Activated CD4-positive, alpha-beta memory T cell treated with anti-CD3 and anti-CD28 coated beads for 36 hours (primary cell): ENCODE measurements around the gene DCUN1D5. TPM values are rescaled to one million over a fixed set of nuclear protein-coding genes. Genes with fewer than 3 reads are reported as not detected.

Source experiments
- CTCF ChIA-PET: fragments of 350-600 bp; sonication (Branson Sonifier 250); formaldehyde crosslinking; loops from one replicate; lab custom pipeline; 2021; ENCODE audit warnings: antibody characterized with exemption, inconsistent platforms; lab: Charles Lee
- POLR2A ChIA-PET: fragments of 350-600 bp; sonication (Branson Sonifier 250); formaldehyde crosslinking; loops from one replicate; lab custom pipeline; 2021; ENCODE audit warnings: antibody characterized with exemption; lab: Charles Lee
- DNase-seq: peaks from one replicate; pipeline ENCODE4 v3.0.0-alpha.2; 2020
- H3K27ac Mint-ChIP-seq: one replicate; pipeline ENCODE4 v1.8.0; 2021; ENCODE audit warnings: mixed read lengths
- H3K27me3 Mint-ChIP-seq: one replicate; pipeline ENCODE4 v1.8.0; 2021; ENCODE audit warnings: mixed read lengths
- H3K36me3 Mint-ChIP-seq: one replicate; pipeline ENCODE4 v1.8.0; 2021; ENCODE audit warnings: mixed read lengths
- H3K4me1 Mint-ChIP-seq: one replicate; pipeline ENCODE4 v1.8.0; 2021; ENCODE audit warnings: low read depth, mixed read lengths
- H3K4me3 Mint-ChIP-seq: one replicate; pipeline ENCODE4 v1.8.0; 2021; ENCODE audit warnings: mild to moderate bottlenecking, mixed read lengths
- H3K9me3 Mint-ChIP-seq: one replicate; pipeline ENCODE4 v1.8.0; 2021; ENCODE audit warnings: mixed read lengths
- intact Hi-C: fragments of 100-400 bp; cut with micrococcal nuclease; formaldehyde crosslinking; loops from one replicate; pipeline ENCODE4 v1.15.1; 2023
- total RNA-seq, 2 experiments: library from RNA; stranded (reverse); gene quantifications; one replicate each; pipeline ENCODE4 v1.2.3, GENCODE V29; 2021

DCUN1D5 gene
- total RNA-seq, 2 experiments from 2014 or later, result 60.1 to 61.0 TPM

GRCh38 chr11:103053997-103054396, 38.0 kb downstream of the DCUN1D5 start:
- intact Hi-C loops, result loop anchor here (2.0 kb wide), 1 partner anchor 113 kb away; no protein-coding TSS in a partner anchor
- Mint-ChIP-seq H3K36me3 (no peaks in the 10 kb centered on the region), H3K27ac (no peak overlapping the region), H3K4me1 (peaks cover 12% of the 10 kb centered on the region), H3K27me3 (no peaks in the 10 kb centered on the region), H3K9me3 (no peaks in the 10 kb centered on the region), H3K4me3 (no peak overlapping the region)
- ChIA-PET CTCF (interaction anchor here (0.8 to 1.2 kb wide), 2 partner anchors 9 to 18 kb away, joined by 3 to 6 read pairs; no protein-coding TSS in a partner anchor), POLR2A (no interaction called here)
- DNase-seq, result no peak

DNA sequence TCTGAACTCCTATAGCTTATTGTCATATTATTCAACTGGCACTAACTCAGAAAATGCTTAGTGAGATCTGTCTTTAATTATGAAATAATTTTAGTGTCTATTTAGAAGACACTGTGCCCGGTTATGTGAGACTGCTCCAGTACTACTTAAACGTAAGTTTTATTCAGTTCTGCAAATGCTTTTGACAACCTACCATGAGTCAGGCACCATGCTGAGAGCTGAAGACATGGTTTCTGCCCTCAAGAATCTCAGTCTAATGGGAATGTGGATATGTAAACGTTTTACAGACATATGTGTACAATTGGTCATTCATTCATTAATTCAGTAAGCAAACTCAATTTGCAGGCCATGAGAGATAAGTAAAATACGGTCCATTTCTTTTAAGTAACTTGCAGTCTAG, 40.0 kb downstream of the DCUN1D5 start:
- ChIA-PET POLR2A (interaction anchor here (1.5 kb wide), 1 partner anchor 40 kb away, joined by 4 read pairs; no protein-coding TSS in a partner anchor), CTCF (interaction anchor here (1.0 to 1.3 kb wide), 5 partner anchors 14 to 110 kb away, joined by 3 to 4 read pairs (median 3); no protein-coding TSS in a partner anchor)
- H3K9me3 Mint-ChIP-seq, result no peaks in the 10 kb centered on the region
- intact Hi-C loops, result no loop called here
- H3K4me1 Mint-ChIP-seq, result peaks cover 12% of the 10 kb centered on the region
- no peak overlapping the region for H3K27ac Mint-ChIP-seq
- no peak overlapping the region for H3K4me3 Mint-ChIP-seq
- H3K36me3 Mint-ChIP-seq, result no peaks in the 10 kb centered on the region
- H3K27me3 Mint-ChIP-seq, result no peaks in the 10 kb centered on the region
- no peak for DNase-seq

DNA sequence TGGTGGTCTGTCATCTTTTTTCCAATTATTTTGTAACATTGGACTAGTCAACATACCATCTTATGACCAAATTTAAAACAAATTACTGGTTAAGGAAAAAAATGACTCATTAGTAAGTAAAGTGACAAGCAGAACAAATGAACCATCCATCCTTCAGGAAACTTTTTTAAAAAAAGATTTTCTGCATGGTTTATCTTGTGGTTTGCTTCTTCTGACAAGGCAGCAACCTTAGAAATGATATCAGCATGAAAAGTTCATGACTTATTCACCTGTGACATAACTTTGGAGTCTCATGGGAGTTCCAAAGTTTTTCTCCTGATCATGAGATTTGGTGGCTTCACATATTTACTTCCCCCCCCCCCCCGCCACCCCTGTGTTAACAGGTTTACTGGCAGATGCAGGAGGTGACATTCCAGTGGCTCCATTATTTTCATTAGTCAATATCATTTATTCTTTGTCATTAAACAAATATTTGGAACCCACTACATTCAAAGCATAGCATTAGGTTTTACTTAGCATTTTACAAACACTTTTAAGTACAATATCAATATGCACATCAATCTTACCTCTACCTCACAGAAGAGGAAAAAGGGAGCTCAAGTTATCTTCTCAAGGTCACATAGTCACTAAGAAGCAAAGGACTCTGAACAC, 40.7 kb downstream of the DCUN1D5 start:
- Mint-ChIP-seq H3K9me3 (no peaks in the 10 kb centered on the region), H3K4me1 (peaks cover 12% of the 10 kb centered on the region)

GRCh38 chr11:103050351-103050750, 41.6 kb downstream of the DCUN1D5 start:
- Mint-ChIP-seq H3K36me3 (no peaks in the 10 kb centered on the region), H3K27me3 (no peaks in the 10 kb centered on the region), H3K9me3 (no peaks in the 10 kb centered on the region), H3K4me1 (peaks cover 12% of the 10 kb centered on the region), H3K4me3 (no peak overlapping the region), H3K27ac (no peak overlapping the region)
- intact Hi-C loops, result no loop called here
- DNase-seq, result no peak
- ChIA-PET CTCF (no interaction called here), POLR2A (interaction anchor here (1.5 kb wide), 1 partner anchor 42 kb away, joined by 4 read pairs; no protein-coding TSS in a partner anchor)

More for the DNA sequence above, 40.7 kb downstream of the DCUN1D5 start:
- Mint-ChIP-seq H3K27ac (no peak overlapping the region), H3K4me3 (no peak overlapping the region), H3K27me3 (no peaks in the 10 kb centered on the region), H3K36me3 (no peaks in the 10 kb centered on the region)
- no peak for DNase-seq
- POLR2A ChIA-PET, result interaction anchor here (1.5 kb wide), 1 partner anchor 41 kb away, joined by 4 read pairs; no protein-coding TSS in a partner anchor
- intact Hi-C loops, result no loop called here
- CTCF ChIA-PET, result interaction anchor here (1.0 to 1.3 kb wide), 4 partner anchors 14 to 110 kb away, joined by 3 to 4 read pairs (median 3); no protein-coding TSS in a partner anchor

DNA sequence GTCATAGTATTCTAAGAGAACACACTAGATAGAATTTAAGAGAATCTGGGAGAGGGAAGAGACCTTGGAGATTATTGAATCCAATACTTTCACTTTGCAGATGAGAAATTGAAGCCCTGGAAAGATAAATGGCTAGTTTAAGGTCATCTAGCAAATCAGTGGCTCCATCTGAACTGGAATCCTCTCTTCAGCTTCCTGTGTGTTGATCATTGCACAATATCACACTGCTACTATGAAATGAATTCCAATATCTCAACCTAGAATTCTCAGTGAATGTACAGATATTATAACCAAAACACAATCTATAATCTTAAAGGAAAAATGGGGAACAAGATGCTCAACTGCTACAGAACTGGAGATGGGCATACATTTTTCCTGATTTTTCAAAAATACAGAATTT, 44.1 kb downstream of the DCUN1D5 start:
- DNase-seq, result no peak
- Mint-ChIP-seq H3K27ac (no peak overlapping the region), H3K4me1 (peaks cover 12% of the 10 kb centered on the region), H3K9me3 (no peaks in the 10 kb centered on the region), H3K4me3 (no peak overlapping the region), H3K27me3 (no peaks in the 10 kb centered on the region), H3K36me3 (no peaks in the 10 kb centered on the region)
- ChIA-PET CTCF (no interaction called here), POLR2A (no interaction called here)
- intact Hi-C loops, result no loop called here

DNA sequence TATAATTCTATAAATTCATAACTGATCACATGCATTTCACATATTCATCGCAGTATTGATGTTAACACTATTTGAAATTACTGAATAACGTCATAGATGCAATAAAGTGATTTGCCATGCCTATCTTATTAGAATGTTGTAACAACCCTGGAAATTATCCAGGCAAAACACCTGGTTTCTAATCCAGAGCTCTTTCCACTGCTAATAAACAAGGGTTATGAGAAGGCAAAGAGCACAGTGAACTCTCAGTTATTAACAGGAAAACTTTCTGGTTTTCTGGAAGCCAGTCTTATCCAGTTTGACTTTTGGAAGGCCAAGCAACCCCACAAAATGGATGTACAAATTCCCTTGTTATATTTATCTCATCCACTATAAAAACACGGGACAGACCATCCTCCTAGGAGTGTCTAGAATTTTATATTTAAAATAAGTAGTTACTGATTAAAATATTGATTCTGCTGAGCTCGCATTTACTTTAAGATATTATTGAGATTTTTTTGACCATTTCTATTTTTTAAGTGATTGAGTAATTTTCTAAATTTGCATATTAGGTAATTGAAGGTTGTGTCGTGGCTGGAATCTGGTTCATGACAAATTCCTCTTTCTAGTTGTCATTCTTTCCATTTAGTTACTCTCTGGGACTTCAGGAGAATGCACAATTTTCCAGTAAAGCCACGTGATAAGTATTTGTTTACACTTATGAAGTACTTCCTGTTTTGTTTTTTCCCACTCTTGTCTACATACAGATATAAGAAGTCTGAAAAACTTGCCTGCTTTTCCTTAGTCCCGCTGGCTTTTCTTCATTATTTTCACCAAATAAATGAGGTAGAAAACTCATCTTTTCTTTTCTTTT, 47.9 kb downstream of the DCUN1D5 start:
- H3K27ac Mint-ChIP-seq, result no peak overlapping the region
- no peaks in the 10 kb centered on the region for H3K4me1 Mint-ChIP-seq
- CTCF ChIA-PET, result no interaction called here
- H3K36me3 Mint-ChIP-seq, result no peaks in the 10 kb centered on the region
- POLR2A ChIA-PET, result no interaction called here
- no peak overlapping the region for H3K4me3 Mint-ChIP-seq
- DNase-seq, result no peak
- intact Hi-C loops, result no loop called here
- no peaks in the 10 kb centered on the region for H3K9me3 Mint-ChIP-seq
- H3K27me3 Mint-ChIP-seq, result no peaks in the 10 kb centered on the region

DNA sequence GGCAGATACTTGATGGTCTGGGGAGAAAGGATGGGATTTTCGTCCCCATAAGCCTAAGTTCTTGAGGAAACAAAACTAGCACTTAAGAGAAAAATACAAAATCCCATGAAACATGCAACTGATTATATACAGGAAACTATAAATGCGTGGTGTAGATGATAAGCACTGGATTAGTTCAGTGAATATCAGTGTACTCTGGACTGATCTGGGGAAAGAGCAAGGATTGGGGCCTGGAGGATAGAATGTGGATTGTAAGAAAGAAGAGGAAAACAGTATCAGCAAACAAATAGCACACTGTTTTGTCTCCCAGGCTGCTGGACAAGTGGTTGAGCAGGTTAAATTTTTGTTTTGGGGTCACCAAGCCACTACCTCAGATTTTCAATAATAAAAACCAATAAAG, 49.8 kb downstream of the DCUN1D5 start:
- ChIA-PET POLR2A (no interaction called here), CTCF (no interaction called here)
- DNase-seq, result no peak
- Mint-ChIP-seq H3K36me3 (no peaks in the 10 kb centered on the region), H3K4me3 (no peak overlapping the region), H3K9me3 (no peaks in the 10 kb centered on the region), H3K27ac (no peak overlapping the region), H3K27me3 (no peaks in the 10 kb centered on the region), H3K4me1 (no peaks in the 10 kb centered on the region)
- intact Hi-C loops, result no loop called here

DNA sequence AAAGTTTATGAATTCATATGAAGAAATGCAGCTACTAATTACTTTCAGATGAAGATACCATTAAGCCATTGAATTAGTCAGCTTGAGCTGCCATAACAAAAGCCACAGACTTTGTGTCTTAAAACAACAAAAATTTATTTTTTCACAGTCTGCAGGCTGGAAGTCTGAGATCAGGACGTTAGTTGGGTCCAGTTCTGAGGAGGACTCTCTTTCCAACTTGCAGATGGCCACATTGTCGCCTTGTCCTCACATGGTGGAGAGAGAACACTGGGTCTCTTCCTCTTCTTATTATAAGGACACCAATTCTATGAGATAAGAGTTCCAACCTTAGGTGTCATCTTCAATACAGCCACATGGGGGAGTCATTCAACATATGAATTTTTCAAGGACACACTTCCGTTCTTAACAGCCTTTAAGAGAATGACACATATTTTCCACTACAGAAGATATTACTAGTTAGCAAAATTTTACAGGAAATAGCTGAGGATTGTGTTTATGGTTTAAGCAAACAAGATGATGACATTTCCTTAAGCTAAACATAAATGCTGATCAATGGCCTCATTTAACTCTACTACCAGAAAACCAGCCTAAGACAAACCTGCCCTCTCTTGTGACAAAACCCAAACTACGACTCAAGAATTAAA, 56.0 kb downstream of the DCUN1D5 start:
- no peak for DNase-seq
- intact Hi-C loops, result loop anchor here (1.0 kb wide), 6 partner anchors 8 to 565 kb away; partner anchors contain the start of genes DCUN1D5 and DYNC2H1
- peaks cover 2% of the 10 kb centered on the region for H3K36me3 Mint-ChIP-seq
- peaks cover 2% of the 10 kb centered on the region for H3K27me3 Mint-ChIP-seq
- no peaks in the 10 kb centered on the region for H3K9me3 Mint-ChIP-seq
- H3K4me1 Mint-ChIP-seq, result peaks cover 18% of the 10 kb centered on the region
- H3K27ac Mint-ChIP-seq, result peak overlapping the region; percentile 84
- ChIA-PET POLR2A (no interaction called here), CTCF (interaction anchor here (0.7 to 2.3 kb wide), 14 partner anchors 9 to 569 kb away, joined by 3 to 14 read pairs (median 4); partner anchors contain the start of genes DCUN1D5 and DYNC2H1)
- H3K4me3 Mint-ChIP-seq, result peak overlapping the region; percentile 55

DNA sequence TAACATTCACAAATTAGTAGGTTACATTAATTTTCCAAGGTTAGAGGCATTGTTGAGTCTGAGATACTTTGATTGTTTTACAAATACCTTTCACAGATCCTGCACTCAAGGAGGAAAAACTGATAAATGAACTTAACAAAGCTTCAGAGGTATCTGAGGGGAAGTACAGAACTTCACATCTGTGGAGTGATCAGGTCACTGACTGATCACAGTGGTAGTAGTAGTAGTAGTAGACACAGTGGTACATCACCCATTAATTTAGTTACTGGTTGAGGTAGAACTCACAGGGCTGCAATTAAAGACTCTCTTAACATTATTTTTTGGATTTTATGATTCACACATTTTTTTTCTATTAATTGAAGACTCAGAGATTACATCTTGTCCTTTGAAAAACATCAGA, 56.7 kb downstream of the DCUN1D5 start:
- CTCF ChIA-PET, result interaction anchor here (0.8 to 2.3 kb wide), 4 partner anchors 74 to 566 kb away, joined by 3 to 8 read pairs (median 5); partner anchors contain the start of gene DYNC2H1
- Mint-ChIP-seq H3K27me3 (peaks cover 2% of the 10 kb centered on the region), H3K36me3 (peaks cover 2% of the 10 kb centered on the region), H3K4me1 (peaks cover 18% of the 10 kb centered on the region), H3K27ac (no peak overlapping the region), H3K4me3 (no peak overlapping the region), H3K9me3 (no peaks in the 10 kb centered on the region)
- intact Hi-C loops, result no loop called here
- POLR2A ChIA-PET, result no interaction called here
- no peak for DNase-seq

GRCh38 chr11:103031834-103032233, 60.1 kb downstream of the DCUN1D5 start:
- ChIA-PET CTCF (no interaction called here), POLR2A (interaction anchor here (0.7 kb wide), 1 partner anchor 77 kb away, joined by 3 read pairs; no protein-coding TSS in a partner anchor)
- no peak for DNase-seq
- no peak overlapping the region for H3K4me3 Mint-ChIP-seq
- no peaks in the 10 kb centered on the region for H3K9me3 Mint-ChIP-seq
- intact Hi-C loops, result no loop called here
- H3K4me1 Mint-ChIP-seq, result peaks cover 28% of the 10 kb centered on the region
- peaks cover 5% of the 10 kb centered on the region for H3K27me3 Mint-ChIP-seq
- H3K36me3 Mint-ChIP-seq, result peaks cover 2% of the 10 kb centered on the region
- no peak overlapping the region for H3K27ac Mint-ChIP-seq

DNA sequence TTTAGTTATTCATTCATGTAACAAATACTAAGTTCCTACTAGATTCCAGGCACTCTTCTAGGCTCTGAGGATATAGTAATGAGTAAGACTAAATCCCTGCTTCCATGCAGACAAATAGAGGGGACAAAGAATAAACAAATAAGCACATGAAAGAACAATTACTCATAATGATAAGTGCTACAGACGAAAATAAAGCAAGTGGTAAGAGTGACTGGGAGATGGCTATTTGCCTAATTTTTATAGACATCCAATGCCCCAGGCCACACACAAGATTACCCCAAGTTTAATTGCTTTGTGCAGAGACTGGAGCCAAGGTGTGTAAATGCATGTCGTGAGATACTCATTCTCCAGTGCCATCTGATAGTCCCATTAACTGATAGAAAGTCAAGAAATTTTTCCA, 62.6 kb downstream of the DCUN1D5 start:
- no peak for DNase-seq
- H3K4me3 Mint-ChIP-seq, result no peak overlapping the region
- H3K4me1 Mint-ChIP-seq, result peaks cover 16% of the 10 kb centered on the region
- ChIA-PET CTCF (no interaction called here), POLR2A (no interaction called here)
- H3K27me3 Mint-ChIP-seq, result peaks cover 3% of the 10 kb centered on the region
- intact Hi-C loops, result loop anchor here (10.0 kb wide), 1 partner anchor 1115 kb away; the partner anchor contains the start of genes ANGPTL5 and CEP126
- H3K36me3 Mint-ChIP-seq, result no peaks in the 10 kb centered on the region
- H3K9me3 Mint-ChIP-seq, result no peaks in the 10 kb centered on the region
- no peak overlapping the region for H3K27ac Mint-ChIP-seq
